GM12874 (cell line): Measurements from ENCODE around the gene MAP6.

Source experiments
- TF ChIP-seq, protein P1 (sequence below): IDR thresholded peaks from 2 replicates; pipeline ENCODE4 v1.5.1; 2011; ENCODE audit warnings: low read depth, mild to moderate bottlenecking, control low read depth, low read length, moderate library complexity; ENCODE audit not compliant: insufficient read depth

The MAP6 gene

DNA sequence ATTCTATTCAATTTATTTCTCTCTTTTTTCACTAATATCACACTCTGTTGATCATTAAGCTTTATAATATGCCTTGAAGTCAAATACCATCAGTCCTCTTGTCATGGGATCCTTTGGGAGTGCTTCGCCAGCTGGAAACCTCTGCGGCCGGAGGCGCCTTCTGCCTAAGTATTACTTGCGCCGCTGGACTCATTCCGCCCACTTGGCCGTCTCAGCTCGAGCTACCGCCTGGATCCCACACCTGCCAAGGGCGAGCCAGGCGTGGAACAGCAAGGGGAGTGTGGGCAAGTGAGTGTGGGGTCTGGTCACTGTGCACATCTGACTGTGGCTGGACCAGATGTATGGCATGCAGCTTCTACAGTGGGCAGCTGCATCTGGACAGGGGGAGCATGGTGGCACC, 9.1 kb upstream of the MAP6 start:
- TF ChIP-seq, protein P1, sequence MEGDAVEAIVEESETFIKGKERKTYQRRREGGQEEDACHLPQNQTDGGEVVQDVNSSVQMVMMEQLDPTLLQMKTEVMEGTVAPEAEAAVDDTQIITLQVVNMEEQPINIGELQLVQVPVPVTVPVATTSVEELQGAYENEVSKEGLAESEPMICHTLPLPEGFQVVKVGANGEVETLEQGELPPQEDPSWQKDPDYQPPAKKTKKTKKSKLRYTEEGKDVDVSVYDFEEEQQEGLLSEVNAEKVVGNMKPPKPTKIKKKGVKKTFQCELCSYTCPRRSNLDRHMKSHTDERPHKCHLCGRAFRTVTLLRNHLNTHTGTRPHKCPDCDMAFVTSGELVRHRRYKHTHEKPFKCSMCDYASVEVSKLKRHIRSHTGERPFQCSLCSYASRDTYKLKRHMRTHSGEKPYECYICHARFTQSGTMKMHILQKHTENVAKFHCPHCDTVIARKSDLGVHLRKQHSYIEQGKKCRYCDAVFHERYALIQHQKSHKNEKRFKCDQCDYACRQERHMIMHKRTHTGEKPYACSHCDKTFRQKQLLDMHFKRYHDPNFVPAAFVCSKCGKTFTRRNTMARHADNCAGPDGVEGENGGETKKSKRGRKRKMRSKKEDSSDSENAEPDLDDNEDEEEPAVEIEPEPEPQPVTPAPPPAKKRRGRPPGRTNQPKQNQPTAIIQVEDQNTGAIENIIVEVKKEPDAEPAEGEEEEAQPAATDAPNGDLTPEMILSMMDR: no peak

GRCh38 chr11:75677275-75677674, 8.4 kb upstream of the MAP6 start:
- TF ChIP-seq, protein P1: no peak

DNA sequence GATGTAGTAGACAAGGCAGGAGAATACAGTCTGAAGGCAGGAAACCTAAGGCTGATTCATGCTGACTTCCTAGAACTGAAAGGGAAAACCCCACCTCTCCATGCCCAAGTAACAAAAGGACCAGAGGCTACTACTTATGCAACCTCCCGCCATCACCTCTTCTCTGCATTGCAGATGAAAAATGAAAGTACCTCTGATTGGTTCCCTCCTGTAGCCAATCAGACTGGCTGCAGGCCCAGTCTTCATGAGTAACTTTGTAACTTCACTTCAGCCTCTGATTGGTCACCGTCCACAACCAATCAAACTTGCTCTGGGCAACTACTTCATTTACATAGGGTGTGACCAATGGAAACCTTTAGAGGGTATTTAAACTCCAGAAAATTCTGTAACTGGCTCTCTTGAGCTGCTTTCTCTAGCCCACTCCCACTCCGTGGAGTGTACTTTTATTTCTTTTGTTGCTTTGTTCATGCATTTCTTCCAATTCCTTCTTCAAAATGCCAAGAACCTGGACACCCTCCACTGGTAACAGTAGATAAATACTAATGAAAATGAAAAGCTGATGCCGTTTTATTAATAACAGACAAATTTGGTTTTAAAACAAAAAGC, 5.2 kb upstream of the MAP6 start:
- TF ChIP-seq, protein P1: no peak

GRCh38 chr11:75667831-75668450, 897 bp downstream of the MAP6 start:
- TF ChIP-seq, protein P1: no peak

- TF ChIP-seq, protein P1: no peak
Measured at GRCh38 chr11:75667255-75667830, 1.5 kb downstream of the MAP6 start.

DNA sequence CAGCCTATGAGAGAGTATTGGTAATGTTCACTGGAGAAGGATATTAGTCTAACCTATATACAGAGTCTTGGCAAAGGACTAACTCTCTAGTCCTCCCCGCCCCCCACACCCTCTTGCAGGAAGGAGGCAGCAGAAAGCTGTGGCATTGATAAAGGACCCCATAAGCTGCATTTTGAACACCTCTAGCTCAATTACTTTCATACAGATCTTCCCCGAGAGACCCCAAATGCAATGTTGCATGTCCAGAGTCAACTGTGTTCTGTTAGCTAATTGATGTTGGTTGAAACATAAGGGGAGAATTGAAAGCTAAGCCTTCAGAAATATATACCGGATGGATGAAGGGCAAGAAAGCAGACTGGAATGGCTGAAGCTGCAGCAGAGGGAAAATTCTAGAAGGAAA, 2.8 kb downstream of the MAP6 start:
- TF ChIP-seq, protein P1: no peak

- TF ChIP-seq, protein P1: no peak
Measured at GRCh38 chr11:75665126-75665525, 3.7 kb downstream of the MAP6 start.
